ENCODE data around the gene UVSSA.

Gene UVSSA

DNA sequence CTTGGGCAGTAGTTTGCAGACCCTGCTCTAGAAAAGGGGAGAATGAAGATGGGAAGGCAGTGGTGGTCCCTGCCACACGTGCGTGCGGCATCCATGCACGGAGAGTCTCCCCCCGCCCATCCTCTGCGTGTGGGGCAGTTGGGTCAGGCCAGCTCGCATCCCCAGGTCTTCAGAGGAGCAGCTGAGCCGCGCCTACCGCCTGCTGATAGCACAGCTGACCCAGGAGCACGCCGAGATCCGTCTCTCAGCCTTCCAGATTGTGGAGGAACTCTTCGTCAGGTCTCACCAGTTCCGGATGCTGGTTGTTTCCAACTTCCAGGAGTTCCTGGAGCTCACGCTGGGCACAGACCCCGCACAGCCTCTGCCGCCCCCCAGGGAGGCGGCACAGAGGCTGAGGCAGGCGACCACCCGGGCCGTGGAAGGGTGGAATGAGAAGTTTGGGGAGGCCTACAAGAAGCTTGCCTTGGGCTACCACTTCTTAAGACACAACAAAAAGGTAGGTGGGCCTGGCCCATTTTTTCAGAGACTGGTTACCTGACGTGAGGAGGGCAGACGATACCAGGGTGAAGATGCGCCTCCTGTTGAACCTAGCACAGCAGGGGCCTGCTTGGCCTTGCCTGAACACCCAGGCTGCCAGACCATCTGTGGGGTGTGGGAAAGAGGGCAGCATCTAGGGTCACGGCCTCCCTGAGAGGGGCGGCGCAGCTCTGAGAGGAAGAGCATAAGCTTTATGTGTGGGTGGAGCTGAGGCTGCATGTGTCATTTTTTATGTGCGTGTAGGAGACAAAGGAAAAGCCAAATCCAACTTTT lies 2.6 kb downstream of the UVSSA start:
- DNase-seq (ENCODE audit: low read depth): no peak

DNA sequence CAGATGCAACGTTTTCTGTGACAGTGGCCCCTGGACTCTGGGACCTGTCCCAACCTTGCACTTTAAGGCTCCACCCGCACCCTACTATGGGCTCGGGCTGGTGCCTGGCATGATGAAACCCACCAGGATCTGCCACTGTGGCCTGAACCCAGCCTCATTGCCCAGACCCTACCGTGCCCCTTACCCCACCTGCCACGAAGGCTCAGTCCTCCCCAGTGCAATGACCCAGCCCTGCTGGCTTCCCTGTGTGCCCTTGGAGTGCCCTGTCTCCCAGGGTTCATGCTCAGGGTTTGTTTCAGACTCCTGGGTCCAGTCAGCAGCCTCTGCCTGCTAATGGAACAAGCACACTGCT lies 3.1 kb downstream of the UVSSA start:
- no peak for DNase-seq (ENCODE audit: low read depth)

DNA sequence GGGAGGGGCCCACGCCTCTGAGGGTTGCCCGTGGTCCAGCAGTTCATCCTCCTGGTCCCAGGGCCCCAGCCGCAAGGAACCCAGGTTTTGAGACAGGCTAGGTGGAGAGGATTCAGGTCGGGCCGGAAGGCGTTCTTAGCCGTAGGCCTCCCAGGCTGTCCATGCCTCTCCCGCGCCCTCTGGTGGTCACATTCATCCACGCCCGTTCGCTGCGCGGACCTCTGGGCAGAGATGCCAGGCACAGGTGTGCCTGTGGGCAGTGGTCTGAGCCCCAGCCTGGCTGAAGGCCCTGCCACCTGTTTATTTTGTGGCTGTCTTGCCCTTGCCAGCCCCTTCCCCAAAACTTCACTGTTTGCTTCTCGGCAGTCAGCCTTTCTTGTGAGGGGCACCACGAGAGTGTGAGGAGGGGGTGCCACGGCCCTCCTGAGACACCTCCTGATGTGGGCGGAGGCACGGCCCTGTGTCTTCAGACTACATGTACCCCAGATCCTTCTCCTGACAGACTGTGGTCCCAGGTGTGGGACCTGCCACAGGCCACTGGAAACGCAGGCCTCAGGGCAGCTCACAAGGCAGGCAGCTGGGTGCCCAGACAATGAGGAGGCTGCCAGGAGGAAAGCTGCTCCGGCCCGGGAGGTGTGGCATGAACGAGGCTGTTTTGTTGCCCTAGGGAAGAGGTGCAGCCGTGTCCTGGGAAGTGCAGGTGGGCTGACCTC lies 5.0 kb downstream of the UVSSA start:
- peak; percentile 79 for DNase-seq (ENCODE audit: low read depth)

DNA sequence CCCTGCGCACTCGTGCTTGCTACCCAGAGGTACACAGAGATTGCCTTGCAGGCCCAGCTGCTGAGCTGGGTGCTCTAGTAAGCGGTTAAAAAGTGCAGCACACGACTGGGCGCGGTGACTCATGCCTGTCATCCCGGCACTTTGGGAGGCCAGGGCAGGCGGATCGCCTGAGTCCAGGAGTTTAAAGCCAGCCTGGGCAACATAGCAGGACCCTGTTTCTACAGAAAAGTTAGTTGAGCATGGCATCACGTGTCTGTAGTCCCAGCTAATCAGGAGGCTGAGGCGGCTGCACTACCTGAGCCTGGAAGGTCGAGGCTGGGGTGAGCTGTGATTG lies 5.5 kb downstream of the UVSSA start:
- DNase-seq (ENCODE audit: low read depth): no peak

DNA sequence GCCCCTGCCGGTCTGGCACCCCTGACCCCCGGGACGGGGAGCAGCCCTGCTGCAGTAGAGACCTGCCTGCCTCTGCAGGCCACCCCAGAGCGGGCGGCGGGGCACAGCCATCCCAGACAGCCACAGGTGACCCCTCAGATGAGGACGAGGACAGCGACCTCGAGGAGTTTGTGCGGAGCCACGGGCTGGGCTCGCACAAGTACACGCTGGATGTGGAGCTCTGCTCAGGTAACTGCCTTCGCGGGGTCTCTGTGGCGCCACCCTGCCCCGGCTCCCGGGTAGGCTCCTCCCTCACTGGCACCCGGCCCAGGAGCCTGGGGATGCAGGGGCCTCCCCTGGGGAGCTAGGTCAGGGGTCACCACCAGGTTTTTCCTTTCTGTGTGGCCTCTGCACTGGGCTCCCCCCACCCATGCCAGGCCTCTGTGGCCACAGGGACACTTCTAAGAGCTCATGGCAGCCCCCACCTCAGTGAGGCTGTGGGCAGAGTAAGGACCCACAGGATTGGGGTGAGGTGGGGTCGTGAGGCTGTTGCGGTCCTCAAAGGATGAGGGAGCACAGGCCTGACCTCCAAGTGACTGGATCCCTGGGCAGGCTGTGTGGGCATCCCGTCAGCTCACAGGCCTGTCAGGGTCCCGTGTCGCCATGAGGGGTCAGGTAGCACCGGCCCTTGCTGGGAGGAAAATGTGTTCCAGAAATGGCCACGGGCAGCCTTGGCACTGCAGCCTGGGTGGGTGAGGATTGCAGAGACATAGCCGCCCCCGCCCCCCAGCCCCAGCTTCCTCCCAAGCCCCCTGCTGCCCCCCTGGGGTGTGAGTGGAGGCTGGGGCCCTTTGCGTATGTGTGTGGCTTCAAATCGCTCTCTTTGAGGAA lies 6.4 kb downstream of the UVSSA start:
- DNase-seq (ENCODE audit: low read depth): no peak

DNA sequence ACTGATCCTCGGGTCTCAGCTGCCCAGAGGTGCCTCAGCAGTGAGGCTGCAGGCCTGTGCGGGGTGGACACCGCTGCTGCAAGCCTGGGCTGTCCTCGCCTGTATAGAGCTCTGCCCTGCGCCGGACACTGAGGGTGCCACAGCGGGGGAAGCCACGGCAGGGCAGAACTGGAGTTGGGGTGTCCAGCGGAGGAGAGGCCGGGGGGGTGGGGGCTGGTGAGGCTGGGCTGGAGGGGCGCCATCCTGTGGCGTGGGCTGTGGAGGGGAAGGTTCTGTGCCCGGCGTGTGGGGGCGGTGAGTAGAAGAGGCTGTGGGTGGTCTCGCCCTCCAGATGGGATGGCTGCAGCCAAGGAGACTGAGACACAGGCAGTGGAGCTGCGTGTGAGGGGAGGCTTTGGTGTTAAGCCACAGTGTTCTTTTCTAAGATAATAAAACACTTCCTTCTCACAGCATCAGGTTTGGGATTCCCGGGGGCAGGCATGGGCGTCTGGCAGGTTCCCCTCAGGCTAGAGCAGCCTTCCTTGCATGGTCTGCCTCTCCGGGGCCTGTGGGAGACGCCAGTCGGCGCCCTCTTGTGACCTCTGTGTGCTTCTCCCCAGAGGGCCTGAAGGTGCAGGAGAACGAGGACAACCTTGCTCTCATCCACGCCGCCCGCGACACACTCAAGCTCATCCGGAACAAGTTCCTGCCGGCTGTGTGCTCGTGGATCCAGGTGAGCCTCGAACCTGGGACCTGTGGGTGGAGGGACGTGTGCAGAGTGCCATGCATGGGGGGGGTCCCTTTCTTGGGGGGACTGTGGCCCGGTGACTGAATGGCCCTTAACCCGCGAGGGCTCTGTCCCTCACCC lies 7.4 kb downstream of the UVSSA start:
- DNase-seq (ENCODE audit: low read depth): no peak

DNA sequence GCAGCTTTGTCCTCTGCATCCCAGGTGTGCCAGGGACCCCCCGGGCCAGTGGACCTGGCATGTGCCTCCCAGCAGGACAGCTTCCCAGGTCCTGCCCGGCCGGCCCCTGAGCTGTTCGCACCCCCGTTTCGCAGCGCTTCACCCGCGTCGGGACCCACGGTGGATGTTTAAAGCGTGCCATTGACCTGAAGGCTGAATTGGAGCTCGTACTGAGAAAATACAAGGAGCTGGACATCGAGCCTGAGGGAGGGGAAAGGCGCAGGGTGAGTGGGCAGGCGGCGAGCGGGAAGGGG lies 7.9 kb downstream of the UVSSA start:
- no peak for DNase-seq (ENCODE audit: low read depth)

DNA sequence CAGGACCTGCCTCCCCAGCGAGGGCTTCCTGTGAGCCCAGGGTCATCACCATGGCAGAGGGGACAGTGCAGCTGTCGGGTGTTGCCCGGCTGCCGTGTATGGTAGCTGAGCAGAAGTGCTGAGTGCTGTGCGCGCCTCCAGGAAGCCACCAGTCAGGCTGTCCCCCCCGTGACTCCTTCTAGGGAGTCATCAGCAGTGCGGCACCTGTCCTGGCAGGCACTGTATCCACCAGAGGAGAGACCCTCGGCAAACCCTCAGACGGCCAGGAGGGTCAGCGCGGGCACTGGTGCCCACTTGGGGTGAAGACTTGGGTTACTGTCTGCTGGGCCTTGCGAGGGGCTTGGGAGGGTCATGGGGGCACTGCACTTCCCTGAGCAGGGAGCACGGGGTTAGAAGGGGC lies 8.4 kb downstream of the UVSSA start:
- DNase-seq (ENCODE audit: low read depth): no peak

DNA sequence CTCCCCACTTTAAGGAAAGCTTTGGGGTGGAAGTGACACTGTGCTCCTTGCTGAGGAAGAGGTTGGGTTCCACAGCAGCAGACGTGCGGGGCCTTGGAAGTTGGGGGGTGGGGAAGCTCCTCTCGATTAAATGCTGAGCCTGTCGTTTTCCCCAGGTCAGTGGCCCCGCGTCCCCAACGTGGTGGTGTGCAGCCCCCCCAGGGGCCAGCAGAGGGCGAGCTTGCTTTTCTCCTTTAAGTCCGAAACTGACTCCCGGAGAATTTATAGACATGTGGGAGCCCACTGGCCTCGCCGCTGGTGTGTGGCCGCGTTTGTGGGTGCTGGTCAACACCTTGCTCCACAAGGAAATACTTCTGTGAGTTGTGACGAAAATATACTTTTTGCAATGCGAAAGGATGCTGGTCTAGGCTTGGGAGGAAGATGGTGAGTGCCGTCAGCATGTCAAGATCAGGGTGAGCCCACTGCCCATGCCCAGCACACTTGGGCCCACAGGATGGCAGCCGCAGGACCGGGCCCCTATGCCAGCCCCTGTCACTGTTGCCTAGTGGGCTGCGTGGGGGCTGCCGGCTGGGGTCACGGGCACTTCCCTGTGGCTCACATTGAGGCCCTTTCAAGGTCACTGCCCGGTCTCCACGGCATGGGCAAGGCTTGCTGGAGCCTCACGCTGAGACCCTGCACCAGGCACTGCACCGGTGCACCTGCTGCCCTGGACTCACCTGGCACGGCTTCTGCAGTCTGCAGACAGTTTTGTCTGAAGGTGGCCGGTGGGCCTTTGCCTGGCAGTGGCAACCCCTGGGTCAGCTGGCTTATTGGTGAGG lies 9.4 kb downstream of the UVSSA start:
- DNase-seq (ENCODE audit: low read depth): peak; percentile 65

DNA sequence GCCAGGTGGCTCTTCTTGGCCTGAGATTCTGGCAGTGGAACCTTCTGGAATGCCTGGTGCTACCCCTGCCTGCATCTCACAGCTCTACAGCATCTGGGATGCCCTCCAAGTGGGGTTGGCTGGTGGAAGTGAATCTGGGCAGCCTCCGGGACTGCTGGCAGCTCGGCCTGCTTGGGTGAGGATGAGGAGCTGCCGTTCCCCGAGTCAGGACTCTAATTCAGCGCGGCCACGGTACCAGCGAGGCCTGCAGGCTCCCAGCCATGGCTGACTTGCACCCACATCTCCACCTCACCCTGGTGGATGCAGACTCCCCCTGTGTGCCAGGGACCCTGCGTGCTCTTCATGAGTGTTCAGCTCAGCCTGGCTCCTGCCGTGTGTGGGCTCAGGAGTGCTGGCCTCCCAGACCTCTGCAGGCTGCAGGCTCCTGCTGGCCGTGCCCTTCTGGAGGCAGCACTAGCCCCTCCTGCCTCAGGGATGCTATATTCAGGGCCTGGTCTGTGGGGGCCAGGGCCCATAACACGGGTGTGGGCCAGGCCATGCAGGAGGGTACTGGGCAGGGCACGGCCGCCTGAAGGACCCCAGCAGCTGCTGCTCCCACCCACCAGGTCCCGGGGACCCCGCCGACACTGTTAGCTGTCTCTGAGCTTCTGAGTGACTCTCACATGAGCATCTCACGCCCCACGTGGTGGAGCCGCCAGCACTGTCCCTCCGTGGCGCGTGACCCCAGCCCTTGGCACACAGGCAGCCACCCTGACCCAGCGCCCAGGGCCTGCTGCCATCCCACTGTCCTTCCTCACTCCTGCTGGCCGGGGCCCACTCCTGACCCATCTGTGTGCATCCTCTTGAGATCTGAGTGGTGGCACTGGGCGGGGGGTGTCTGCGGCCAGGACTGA lies 10.6 kb downstream of the UVSSA start:
- no peak for DNase-seq (ENCODE audit: low read depth)

DNA sequence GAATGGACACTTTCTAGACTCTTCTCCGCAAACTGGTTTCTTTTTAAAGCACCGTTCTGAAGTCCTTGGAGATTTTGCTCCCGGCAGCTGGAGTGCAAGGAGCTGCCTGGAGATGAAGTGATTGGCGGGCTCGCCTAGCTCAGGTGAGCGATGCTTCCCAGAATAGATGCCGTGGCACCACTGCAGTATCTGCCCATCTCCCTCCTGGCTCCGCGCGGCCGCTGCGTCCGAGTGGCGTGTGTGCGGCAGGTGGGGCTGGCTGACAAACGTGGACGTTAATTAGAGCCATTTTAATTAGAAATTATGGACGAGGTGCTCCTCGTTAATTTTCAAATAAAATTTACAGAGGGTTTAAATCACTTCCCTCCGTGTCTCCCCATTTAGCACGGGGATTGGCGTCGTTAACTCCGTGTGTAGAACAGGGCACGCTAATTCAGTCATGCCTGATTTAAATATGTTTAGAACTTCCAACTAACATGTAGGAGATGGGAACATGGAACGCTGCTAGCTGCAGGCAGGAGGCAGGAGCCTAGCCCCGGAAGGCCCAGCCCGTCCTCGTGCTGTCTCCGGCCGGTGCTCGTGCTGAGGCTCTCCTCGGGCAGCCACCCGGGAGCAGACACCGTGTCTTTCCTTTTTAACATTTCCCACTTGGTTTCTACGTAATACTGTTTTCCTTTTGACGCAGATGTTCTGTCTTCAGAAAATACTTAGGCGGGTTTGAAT lies 11.6 kb downstream of the UVSSA start:
- DNase-seq (ENCODE audit: low read depth): no peak

DNA sequence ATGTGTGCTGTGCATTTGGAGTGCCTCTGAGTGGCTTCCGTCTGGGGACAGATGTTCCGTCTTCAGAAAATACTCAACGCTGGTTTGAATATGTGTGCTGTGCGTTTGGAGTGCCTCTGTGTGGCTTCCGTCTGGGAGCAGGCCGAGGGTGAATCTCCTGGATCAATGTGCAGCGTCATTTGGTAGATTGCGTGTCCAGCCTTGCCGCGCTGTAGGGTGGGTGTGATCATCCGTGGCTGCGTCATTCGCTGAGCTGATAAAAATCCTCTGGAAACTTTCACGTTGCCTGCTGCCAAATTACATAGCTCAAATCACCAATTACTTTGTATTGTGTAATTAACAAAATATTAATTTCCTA lies 12.1 kb downstream of the UVSSA start:
- DNase-seq (ENCODE audit: low read depth): peak; percentile 28

DNA sequence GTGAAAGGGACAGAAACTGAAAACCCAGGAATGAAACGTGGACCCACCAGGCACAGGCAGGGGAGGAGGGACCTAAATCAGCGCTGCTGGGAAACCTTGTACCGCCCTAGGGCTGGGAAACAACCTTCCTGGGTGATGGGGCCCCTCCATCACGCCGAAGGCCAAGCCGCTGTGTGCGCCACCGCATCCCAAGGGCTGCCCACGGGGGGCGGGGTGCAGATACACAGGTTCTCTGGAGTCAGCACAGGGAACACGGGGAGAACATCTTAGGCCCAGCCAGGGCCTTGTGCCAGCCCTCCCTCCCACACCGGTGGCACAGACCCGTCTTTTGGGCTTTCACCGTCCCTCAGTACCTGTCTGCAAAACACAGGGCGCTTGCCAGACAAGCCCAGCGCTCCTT lies 13.0 kb downstream of the UVSSA start:
- DNase-seq (ENCODE audit: low read depth): no peak

DNA sequence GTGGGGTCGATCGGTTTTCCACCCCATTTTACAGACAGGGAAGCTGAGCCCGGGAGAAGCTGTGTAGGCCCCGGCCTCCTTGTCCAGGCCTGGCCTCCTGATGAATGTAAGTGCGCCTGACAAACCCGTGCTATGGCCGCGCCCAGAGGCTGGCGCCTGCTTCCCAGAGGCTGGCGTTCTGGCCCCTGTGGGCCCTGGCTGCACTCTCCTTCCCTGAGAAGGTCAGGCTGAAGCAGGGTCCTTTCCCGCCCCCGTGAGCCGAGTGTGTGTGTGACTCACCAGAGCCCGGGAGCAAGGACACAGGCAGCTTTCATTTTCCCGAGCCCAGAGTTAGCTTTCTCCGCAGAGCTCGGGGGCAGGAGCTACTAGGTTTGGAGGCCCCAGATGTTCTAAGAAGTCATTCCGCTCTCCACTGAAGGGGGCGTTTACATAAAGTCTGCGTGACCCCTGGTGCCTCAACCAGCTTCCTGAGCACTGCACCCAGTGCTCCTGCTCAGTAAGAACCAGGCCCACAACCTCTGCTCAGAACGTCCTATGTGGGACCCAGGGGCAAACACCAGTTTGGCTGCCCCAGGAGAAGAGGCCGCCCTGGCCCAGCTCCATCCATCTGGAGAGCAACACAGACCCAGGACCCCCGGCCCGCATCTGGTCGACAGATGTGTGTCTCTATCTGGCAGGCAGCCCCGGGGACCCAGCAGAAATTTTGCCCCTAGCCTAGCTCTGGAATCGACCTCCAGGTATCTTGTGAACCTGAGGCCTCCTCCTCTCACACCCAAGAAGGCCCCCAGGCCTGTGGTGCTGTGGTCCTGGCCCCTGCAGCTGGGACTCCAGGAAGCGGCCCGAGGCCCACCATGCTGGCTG lies 13.6 kb downstream of the UVSSA start:
- peak; percentile 62 for DNase-seq (ENCODE audit: low read depth)

DNA sequence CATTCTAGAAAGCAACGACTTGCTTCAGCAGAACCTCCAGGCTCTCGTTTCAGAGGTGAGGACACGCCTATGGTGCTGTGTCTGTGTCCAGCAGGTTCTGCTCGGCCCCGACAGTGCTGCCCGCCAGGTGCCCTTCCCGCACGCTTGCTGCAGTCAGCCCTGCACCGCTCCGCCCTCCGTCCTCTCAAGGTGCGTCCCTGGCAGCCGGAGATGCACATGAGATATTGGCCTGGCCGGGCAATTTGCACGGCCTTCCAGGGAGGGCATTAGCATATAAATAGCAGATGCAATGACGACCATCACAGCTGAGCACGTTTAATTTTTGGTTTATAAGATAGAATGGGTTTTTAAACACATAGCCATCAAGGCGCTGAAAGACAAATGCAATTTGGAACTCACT lies 14.4 kb downstream of the UVSSA start:
- no peak for DNase-seq (ENCODE audit: low read depth)

DNA sequence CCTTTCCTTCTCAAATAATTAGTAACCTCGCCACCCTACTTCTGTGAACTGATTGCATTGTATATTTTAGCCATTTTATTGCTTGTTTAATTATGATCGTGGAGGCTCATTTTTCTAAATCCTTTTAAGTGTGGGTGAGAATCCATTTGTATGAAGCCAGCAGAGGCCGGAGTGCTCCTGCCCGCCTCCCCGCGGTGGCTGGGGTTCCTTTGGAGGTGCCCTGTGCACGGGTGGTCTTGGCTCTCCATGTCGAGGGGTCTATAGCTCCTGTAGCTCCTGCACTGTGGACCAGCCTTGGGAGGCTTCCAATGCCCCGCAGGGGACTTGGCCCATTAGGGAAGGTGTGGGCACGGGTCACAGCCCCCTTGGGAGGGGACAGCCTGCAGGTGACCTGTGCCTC lies 15.0 kb downstream of the UVSSA start:
- no peak for DNase-seq (ENCODE audit: low read depth)

DNA sequence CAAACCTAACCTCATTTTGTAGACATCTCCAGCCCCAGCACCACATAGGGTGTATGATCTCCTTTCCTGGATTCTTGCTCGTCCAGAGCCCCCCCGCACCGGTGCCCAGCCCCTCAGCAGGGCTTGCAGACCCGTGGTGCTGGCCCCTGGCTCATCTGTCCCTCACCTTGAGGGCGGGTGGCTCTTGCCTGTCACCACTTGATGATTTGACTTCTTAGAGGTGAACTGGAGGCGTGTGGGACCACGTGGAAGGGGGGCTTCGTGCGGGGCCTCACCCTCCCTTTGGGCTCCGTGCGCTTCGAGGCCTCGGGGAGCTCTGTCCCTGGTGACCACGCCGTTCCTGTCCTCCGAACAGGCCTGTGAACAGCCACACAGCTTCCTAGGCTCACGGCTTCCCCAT lies 15.5 kb downstream of the UVSSA start:
- DNase-seq (ENCODE audit: low read depth): no peak

DNA sequence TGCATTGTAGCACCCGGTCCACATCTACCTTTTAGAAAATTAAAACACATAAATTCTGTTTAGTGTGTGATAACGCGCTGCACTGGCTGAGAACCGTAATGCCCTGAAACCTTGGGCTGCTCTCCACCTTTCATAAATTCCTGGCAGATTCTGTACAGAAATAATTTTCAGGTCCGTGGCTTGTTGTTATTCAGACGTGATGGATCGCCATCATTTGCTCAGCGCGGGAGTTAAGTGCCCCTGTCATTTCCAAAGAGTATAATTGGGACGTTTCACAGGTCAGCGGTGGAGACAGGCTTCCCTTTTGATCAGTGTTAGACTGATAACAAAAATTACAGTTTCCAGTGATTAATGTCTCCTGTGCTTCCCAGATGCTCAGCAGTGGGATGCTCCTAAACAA lies 16.5 kb downstream of the UVSSA start:
- no peak for DNase-seq (ENCODE audit: low read depth)

DNA sequence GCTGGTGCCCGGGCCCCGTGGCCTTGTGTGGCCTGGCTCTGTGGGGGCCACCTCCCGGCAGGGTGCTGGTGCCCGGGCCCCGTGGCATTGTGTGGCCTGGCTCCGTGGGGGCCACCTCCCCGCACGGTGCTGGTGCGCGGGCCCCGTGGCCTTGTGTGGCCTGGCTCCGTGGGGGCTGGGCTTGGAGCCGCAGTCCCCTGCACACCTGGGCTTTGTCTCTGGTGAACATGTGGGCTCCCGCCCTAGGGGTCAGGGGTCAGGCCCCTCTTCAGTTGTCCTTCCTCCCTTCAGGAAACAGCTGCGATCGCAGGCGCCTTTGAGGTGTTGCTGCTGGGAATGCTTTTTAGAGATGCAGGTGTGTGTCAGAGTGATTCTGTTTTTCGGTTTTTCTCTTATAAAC lies 17.2 kb downstream of the UVSSA start:
- no peak for DNase-seq (ENCODE audit: low read depth)
